ENCODE data around the gene EIF3J.

EIF3J gene

GRCh38 chr15:44570361-44570760 lies 33.4 kb downstream of the EIF3J start:
- H3K9ac ChIP-seq (ENCODE audit: low read length) = no peak overlapping the region
- peaks cover 4% of the 10 kb centered on the region for H3K4me1 ChIP-seq (ENCODE audit: control insufficient read depth, insufficient read depth, low read length)
- H3K36me3 ChIP-seq (ENCODE audit: control insufficient read depth, insufficient read depth, low read length, severe bottlenecking) = peaks cover 74% of the 10 kb centered on the region
- H3K27me3 ChIP-seq (replicated peaks; ENCODE audit: control insufficient read depth, insufficient read depth, low read length) = no peaks in the 10 kb centered on the region
- DNase-seq (ENCODE audit: low read depth) = no peak
- H3K4me3 ChIP-seq (ENCODE audit: low read length) = no peak overlapping the region
- H3K9me3 ChIP-seq (ENCODE audit: control insufficient read depth, low read length) = peaks cover under 1% of the 10 kb centered on the region

GRCh38 chr15:44573386-44573785 lies 36.4 kb downstream of the EIF3J start:
- no peak overlapping the region for H3K4me3 ChIP-seq (ENCODE audit: low read length)
- no peak for DNase-seq (ENCODE audit: low read depth)
- H3K27me3 ChIP-seq (replicated peaks; ENCODE audit: control insufficient read depth, insufficient read depth, low read length) = no peaks in the 10 kb centered on the region
- no peak overlapping the region for H3K9ac ChIP-seq (ENCODE audit: low read length)
- no peaks in the 10 kb centered on the region for H3K9me3 ChIP-seq (ENCODE audit: control insufficient read depth, low read length)
- H3K36me3 ChIP-seq (ENCODE audit: control insufficient read depth, insufficient read depth, low read length, severe bottlenecking) = peaks cover 47% of the 10 kb centered on the region
- no peaks in the 10 kb centered on the region for H3K4me1 ChIP-seq (ENCODE audit: control insufficient read depth, insufficient read depth, low read length)

GRCh38 chr15:44574734-44575133 lies 37.8 kb downstream of the EIF3J start:
- Histone ChIP-seq H3K4me3 (ENCODE audit: low read length) (no peak overlapping the region), H3K9me3 (ENCODE audit: control insufficient read depth, low read length) (no peaks in the 10 kb centered on the region), H3K27me3 (replicated peaks; ENCODE audit: control insufficient read depth, insufficient read depth, low read length) (no peaks in the 10 kb centered on the region), H3K4me1 (ENCODE audit: control insufficient read depth, insufficient read depth, low read length) (no peaks in the 10 kb centered on the region), H3K36me3 (ENCODE audit: control insufficient read depth, insufficient read depth, low read length, severe bottlenecking) (peaks cover 38% of the 10 kb centered on the region), H3K9ac (ENCODE audit: low read length) (no peak overlapping the region)
- DNase-seq (ENCODE audit: low read depth) = no peak

- Histone ChIP-seq H3K4me1 (ENCODE audit: control insufficient read depth, insufficient read depth, low read length) (no peaks in the 10 kb centered on the region), H3K4me3 (ENCODE audit: low read length) (no peak overlapping the region), H3K27me3 (replicated peaks; ENCODE audit: control insufficient read depth, insufficient read depth, low read length) (no peaks in the 10 kb centered on the region), H3K9ac (ENCODE audit: low read length) (no peak overlapping the region), H3K9me3 (ENCODE audit: control insufficient read depth, low read length) (no peaks in the 10 kb centered on the region), H3K36me3 (ENCODE audit: control insufficient read depth, insufficient read depth, low read length, severe bottlenecking) (peaks cover 58% of the 10 kb centered on the region)
- DNase-seq (ENCODE audit: low read depth) = no peak
Measured at GRCh38 chr15:44580105-44580504, 43.2 kb downstream of the EIF3J start.

- peak; percentile 15 for DNase-seq (ENCODE audit: low read depth)
- no peaks in the 10 kb centered on the region for H3K4me1 ChIP-seq (ENCODE audit: control insufficient read depth, insufficient read depth, low read length)
- peaks cover 93% of the 10 kb centered on the region for H3K36me3 ChIP-seq (ENCODE audit: control insufficient read depth, insufficient read depth, low read length, severe bottlenecking)
- no peak overlapping the region for H3K4me3 ChIP-seq (ENCODE audit: low read length)
- H3K9me3 ChIP-seq (ENCODE audit: control insufficient read depth, low read length) = no peaks in the 10 kb centered on the region
- H3K27me3 ChIP-seq (replicated peaks; ENCODE audit: control insufficient read depth, insufficient read depth, low read length) = no peaks in the 10 kb centered on the region
- H3K9ac ChIP-seq (ENCODE audit: low read length) = no peak overlapping the region
Measured at GRCh38 chr15:44584162-44584749, 47.3 kb downstream of the EIF3J start.

DNA sequence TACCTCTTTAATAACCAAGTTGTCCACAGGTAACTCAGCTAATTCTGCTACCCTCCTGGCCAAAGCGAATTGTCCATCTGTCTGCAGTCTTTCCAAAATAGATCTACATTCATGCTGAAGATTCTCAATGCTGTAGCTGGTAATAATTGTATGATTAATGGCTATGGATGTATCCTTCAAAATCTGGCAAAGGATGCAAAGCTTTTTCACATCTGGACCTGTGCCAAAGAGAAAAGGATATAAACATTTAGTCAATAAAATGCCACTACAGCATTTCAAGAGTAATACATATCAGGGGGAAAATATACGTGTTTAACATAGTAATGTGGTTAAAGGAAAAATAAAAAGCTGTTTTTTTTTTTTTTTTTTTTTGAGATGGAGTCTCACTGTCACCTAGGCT lies 48.7 kb downstream of the EIF3J start:
- DNase-seq (ENCODE audit: low read depth) = no peak
- Histone ChIP-seq H3K36me3 (ENCODE audit: control insufficient read depth, insufficient read depth, low read length, severe bottlenecking) (peaks cover 93% of the 10 kb centered on the region), H3K27me3 (replicated peaks; ENCODE audit: control insufficient read depth, insufficient read depth, low read length) (no peaks in the 10 kb centered on the region)

DNA sequence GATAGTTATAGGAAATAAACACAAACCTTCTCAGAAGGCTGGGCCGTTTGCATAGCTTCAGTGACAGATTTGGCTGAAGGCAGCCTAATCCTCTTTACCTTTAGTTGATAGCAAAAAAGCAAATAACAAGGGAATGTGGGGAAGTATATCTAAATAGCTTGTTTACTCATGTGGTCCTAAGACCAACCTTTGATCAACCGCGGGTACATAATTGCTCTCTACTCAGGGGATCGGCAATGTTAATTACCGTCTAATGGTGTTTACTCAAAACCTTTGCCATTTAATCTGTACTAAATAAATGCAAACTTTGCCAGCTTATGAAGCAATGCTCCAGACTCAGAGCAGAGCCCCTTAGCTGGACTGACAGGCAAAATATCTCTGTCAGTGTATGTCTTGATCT lies 51.6 kb downstream of the EIF3J start:
- H3K9ac ChIP-seq (ENCODE audit: low read length) = no peak overlapping the region
- peaks cover 92% of the 10 kb centered on the region for H3K36me3 ChIP-seq (ENCODE audit: control insufficient read depth, insufficient read depth, low read length, severe bottlenecking)
- H3K4me1 ChIP-seq (ENCODE audit: control insufficient read depth, insufficient read depth, low read length) = no peaks in the 10 kb centered on the region
- H3K4me3 ChIP-seq (ENCODE audit: low read length) = no peak overlapping the region
- DNase-seq (ENCODE audit: low read depth) = no peak
- no peaks in the 10 kb centered on the region for H3K9me3 ChIP-seq (ENCODE audit: control insufficient read depth, low read length)
- no peaks in the 10 kb centered on the region for H3K27me3 ChIP-seq (replicated peaks; ENCODE audit: control insufficient read depth, insufficient read depth, low read length)

More for the DNA sequence above, 48.7 kb downstream of the EIF3J start:
- no peaks in the 10 kb centered on the region for H3K9me3 ChIP-seq (ENCODE audit: control insufficient read depth, low read length)
- H3K9ac ChIP-seq (ENCODE audit: low read length) = no peak overlapping the region
- H3K4me3 ChIP-seq (ENCODE audit: low read length) = no peak overlapping the region
- no peaks in the 10 kb centered on the region for H3K4me1 ChIP-seq (ENCODE audit: control insufficient read depth, insufficient read depth, low read length)

GRCh38 chr15:44591326-44591725 lies 54.4 kb downstream of the EIF3J start:
- H3K9me3 ChIP-seq (ENCODE audit: control insufficient read depth, low read length) = no peaks in the 10 kb centered on the region
- no peak overlapping the region for H3K4me3 ChIP-seq (ENCODE audit: low read length)
- DNase-seq (ENCODE audit: low read depth) = no peak
- no peaks in the 10 kb centered on the region for H3K27me3 ChIP-seq (replicated peaks; ENCODE audit: control insufficient read depth, insufficient read depth, low read length)
- no peaks in the 10 kb centered on the region for H3K4me1 ChIP-seq (ENCODE audit: control insufficient read depth, insufficient read depth, low read length)
- no peak overlapping the region for H3K9ac ChIP-seq (ENCODE audit: low read length)
- peaks cover 87% of the 10 kb centered on the region for H3K36me3 ChIP-seq (ENCODE audit: control insufficient read depth, insufficient read depth, low read length, severe bottlenecking)

DNA sequence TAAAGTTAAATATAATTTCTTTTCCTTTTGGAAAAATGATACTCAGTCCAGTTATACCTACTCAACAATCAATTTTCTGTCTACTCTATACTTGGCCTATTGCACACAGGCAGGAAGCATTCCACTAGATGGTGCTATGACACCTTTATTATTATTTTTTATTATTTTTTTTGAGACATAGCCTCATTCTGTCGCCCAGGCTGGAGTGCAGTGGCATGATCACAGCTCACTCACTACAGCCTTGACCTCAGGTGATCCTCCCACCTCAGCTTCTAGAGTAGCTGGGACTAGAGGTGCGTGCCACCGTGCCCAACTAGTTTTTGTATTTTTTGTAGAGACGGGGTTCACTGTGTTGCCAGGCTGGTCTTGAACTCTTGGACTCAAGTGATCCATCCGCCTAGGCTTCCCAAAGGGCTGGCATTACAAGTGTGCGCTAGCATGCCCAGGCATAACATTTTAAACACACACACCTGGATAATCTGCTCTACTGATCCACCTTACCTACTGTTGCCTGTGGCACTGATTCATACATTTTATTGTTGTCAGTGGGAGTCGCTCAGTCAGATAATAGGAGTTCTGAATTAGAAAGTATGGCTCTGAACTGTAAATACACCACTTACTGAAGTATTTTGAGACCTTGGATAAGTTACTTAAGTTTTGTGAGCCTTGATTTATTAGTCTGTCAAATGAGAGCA lies 56.2 kb downstream of the EIF3J start:
- Histone ChIP-seq H3K27me3 (replicated peaks; ENCODE audit: control insufficient read depth, insufficient read depth, low read length) (no peaks in the 10 kb centered on the region), H3K9me3 (ENCODE audit: control insufficient read depth, low read length) (no peaks in the 10 kb centered on the region), H3K4me1 (ENCODE audit: control insufficient read depth, insufficient read depth, low read length) (no peaks in the 10 kb centered on the region), H3K9ac (ENCODE audit: low read length) (no peak overlapping the region), H3K4me3 (ENCODE audit: low read length) (no peak overlapping the region), H3K36me3 (ENCODE audit: control insufficient read depth, insufficient read depth, low read length, severe bottlenecking) (peaks cover 88% of the 10 kb centered on the region)
- peak; percentile 53 for DNase-seq (ENCODE audit: low read depth)

GRCh38 chr15:44595246-44595645 lies 58.3 kb downstream of the EIF3J start:
- Histone ChIP-seq H3K9me3 (ENCODE audit: control insufficient read depth, low read length) (no peaks in the 10 kb centered on the region), H3K4me1 (ENCODE audit: control insufficient read depth, insufficient read depth, low read length) (no peaks in the 10 kb centered on the region), H3K27me3 (replicated peaks; ENCODE audit: control insufficient read depth, insufficient read depth, low read length) (no peaks in the 10 kb centered on the region), H3K4me3 (ENCODE audit: low read length) (no peak overlapping the region), H3K9ac (ENCODE audit: low read length) (no peak overlapping the region), H3K36me3 (ENCODE audit: control insufficient read depth, insufficient read depth, low read length, severe bottlenecking) (peaks cover 87% of the 10 kb centered on the region)
- DNase-seq (ENCODE audit: low read depth) = no peak

- Histone ChIP-seq H3K4me3 (ENCODE audit: low read length) (no peak overlapping the region), H3K9me3 (ENCODE audit: control insufficient read depth, low read length) (no peaks in the 10 kb centered on the region), H3K9ac (ENCODE audit: low read length) (no peak overlapping the region), H3K4me1 (ENCODE audit: control insufficient read depth, insufficient read depth, low read length) (no peaks in the 10 kb centered on the region), H3K36me3 (ENCODE audit: control insufficient read depth, insufficient read depth, low read length, severe bottlenecking) (peaks cover 86% of the 10 kb centered on the region), H3K27me3 (replicated peaks; ENCODE audit: control insufficient read depth, insufficient read depth, low read length) (no peaks in the 10 kb centered on the region)
- DNase-seq (ENCODE audit: low read depth) = no peak
Measured at GRCh38 chr15:44595656-44596510, 58.9 kb downstream of the EIF3J start.

All from adipocyte (in vitro differentiated cells).